Stimulated activated CD4-positive, alpha-beta T cell treated with anti-CD3 and anti-CD28 coated beads, Interleukin-1b, Interleukin-23, amount 100 ng/mL, for 24 hours (primary cell): ENCODE measurements around the gene PTGES3L.
"Not testable (repeated sequence)": the region's sequence is repeated elsewhere in the genome, so short reads cannot be mapped to it uniquely, and the experiment has no call there.

Experiments
- DNase-seq, 4 experiments: peaks; one replicate each; pipeline ENCODE4 v3.0.0-alpha.2; 2020; ENCODE audit warnings: low read depth in 4 of 4, low spot score in 1 of 4

The PTGES3L gene

DNA sequence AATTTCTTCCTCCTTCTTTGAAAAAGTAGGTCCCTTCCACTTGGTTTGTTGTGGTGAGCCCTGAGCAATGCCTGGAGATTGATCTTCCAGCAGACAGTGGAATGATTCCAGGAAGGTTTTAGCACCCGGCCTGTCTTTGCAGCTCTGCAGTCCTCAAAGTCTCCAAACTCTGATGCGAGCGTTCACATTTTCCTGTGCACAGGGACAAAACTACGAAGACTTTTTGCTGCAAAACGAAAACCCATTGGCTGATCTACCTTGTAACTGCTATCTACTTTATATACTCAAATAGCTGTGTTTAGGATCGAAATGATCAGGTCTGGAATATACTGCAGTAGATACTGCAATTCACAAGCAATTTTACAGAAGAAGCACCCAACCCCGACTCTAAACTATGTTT is 57.6 kb downstream of the PTGES3L start:
- no peak for DNase-seq

DNA sequence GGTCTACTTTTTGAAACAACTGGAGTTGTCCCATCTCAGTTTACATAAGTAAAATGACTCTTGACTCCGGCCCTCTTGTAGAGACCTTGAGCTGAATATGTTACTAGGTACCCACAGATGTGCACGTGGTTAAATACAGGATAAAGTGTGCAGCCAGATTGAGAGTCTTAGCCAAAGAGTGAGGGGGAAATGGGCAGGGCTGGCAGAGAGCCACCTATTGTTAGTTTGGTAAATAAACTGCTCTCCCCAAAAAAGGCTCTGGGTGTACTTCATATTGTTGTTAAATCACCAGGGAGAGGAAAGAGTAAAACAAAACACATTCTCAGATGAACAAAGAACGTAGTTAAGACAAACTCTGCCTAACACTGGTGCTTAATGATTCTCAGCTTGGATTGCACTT is 59.0 kb downstream of the PTGES3L start:
- DNase-seq, result no peak

DNA sequence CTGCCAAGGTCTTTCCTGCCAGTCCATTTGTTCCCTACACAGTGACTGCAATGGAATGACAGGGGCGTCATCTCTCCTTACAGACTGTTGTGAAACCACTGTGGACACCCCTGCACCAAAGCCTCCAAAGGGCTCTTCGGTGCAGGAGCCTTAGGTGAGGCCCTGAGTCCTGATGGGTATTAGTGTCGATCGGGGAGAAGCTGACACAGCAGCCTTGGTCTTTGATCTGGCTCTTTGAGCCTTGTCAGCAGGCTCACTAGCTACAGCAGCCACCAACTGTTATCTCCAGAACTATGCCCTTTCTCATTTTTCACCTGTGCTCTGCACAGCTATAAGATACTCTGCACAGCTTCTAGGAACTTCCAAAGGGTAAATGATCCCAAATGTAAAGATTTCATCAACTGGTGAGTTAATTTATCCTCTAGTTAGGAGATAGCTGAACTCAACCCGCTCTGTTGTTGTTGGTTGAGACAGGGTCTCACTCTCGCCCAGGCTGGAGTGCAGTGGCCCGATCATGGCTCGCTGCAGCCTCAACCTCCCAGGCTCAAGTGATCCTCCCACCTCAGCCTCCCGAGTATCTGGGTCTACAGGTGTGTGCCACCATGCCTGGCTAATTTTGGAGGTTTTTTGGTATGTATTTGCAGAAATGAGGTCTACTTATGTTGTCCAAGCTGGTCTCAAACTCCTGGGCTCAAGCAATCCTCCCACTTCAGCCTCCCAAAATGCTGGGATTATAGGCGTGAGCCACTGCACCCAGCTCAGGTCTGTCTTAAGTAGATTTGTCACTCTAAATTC is 59.6 kb downstream of the PTGES3L start:
- no peak for DNase-seq

DNA sequence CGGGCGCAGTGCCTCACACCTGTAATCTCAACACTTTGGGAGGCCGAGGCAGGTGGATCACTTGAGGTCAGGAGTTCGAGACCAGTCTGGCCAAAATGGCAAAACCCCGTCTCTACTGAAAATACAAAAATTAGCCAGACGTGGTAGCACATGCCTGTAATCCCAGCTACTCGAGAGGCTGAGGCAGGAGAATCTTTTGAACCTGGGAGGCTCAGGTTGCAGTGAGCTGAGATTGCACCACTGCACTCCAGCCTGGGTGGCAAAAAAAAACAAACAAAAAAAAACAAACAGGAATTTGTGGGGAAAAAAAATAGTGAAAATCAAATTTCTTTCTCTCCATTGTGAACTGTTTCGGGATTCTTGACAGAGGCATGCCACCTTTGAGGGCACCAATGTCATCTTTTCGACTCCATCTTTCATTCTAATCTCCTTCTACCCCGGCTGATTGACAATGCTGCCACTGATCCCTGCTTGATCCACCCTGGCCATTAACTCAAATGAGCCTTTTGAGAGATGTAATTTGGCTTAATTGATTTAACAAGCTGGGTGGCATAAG is 60.3 kb downstream of the PTGES3L start:
- DNase-seq, result not testable (repeated sequence)

DNA sequence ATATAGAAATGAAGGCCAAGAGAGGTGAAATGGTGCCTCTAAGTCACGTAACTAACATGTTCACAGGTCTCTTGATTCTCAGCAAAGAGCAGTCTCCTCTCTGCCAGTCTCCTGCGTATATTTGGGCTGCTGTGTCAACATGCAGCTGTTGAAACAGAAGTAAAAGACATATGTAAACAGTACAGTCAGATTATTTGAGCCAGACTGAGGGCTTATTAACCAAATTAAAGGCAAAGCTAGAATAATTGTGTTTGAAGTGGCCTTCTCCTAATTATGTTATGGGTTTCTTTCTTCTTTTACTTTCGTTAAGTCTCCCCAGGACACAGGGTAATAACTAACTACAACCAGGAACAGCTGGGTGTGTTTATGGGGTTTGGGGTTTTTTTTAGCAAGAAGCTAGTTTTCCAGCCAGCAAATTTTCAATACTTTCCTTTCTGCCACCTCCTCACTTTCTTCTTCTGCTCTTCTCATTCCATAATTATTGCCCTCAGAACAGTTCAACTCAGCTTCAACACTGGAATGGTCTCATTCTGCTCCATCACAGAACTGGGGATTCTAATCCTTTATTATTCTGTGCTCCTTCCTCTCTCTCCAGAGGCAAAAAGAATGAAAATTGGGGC is 60.9 kb downstream of the PTGES3L start:
- DNase-seq, result no peak
